Keratinocyte (primary cell): ENCODE results near the gene ATP5F1C.

Source experiments
- EZH2 ChIP-seq: IDR thresholded peaks from one replicate; pipeline ENCODE4 v1.6.1; 2012; ENCODE audit warnings: inconsistent platforms, mild to moderate bottlenecking, low read length, moderate library complexity
- TF ChIP-seq, protein P1 (sequence below), 3 experiments: IDR thresholded peaks in 1 of 3; conservative IDR thresholded peaks in 1 of 3; optimal IDR thresholded peaks in 1 of 3; 2 replicates in 2 of 3; 3 replicates in 1 of 3; pipeline versions ENCODE3 to v1.5.1; 2011; ENCODE audit warnings: low read length in 3 of 3, mild to moderate bottlenecking in 3 of 3, moderate library complexity in 2 of 3, control low read depth in 1 of 3, inconsistent platforms in 1 of 3; ENCODE audit not compliant: insufficient read depth in 2 of 3; ENCODE audit errors: extremely low read depth in 1 of 3

DNA sequence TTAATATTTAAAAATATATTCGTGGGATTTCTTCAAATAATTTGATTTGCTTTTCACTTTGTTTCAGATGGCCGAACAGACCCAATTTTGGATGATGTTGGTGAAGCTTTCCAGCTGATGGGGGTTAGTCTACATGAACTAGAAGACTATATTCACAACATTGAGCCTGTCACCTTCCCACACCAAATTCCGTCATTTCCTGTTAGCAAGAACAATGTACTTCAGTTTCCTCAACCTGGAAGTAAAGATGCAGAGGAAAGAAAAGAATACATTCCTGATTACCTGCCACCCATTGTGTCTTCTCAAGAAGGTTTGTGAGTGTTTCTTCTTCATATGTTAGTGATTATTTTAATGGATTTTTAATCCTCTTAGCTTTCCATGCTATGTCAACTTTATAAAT lies 36.3 kb downstream of the ATP5F1C start:
- TF ChIP-seq, protein P1, sequence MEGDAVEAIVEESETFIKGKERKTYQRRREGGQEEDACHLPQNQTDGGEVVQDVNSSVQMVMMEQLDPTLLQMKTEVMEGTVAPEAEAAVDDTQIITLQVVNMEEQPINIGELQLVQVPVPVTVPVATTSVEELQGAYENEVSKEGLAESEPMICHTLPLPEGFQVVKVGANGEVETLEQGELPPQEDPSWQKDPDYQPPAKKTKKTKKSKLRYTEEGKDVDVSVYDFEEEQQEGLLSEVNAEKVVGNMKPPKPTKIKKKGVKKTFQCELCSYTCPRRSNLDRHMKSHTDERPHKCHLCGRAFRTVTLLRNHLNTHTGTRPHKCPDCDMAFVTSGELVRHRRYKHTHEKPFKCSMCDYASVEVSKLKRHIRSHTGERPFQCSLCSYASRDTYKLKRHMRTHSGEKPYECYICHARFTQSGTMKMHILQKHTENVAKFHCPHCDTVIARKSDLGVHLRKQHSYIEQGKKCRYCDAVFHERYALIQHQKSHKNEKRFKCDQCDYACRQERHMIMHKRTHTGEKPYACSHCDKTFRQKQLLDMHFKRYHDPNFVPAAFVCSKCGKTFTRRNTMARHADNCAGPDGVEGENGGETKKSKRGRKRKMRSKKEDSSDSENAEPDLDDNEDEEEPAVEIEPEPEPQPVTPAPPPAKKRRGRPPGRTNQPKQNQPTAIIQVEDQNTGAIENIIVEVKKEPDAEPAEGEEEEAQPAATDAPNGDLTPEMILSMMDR (optimal IDR thresholded peaks at IDR 0.05 in 1 of 3, IDR thresholded peaks at IDR 0.05 in 1 of 3, conservative IDR thresholded peaks at IDR 0.05 in 1 of 3; ENCODE audit: extremely low read depth in 1 of 3, insufficient read depth in 2 of 3, low read length in 3 of 3) = no peak
- TF ChIP-seq EZH2 = no peak
